Measurements from ENCODE around the gene STRN4.

The STRN4 gene

GRCh38 chr19:46727757-46728156, 18.5 kb downstream of the STRN4 start:
- H3K27ac ChIP-seq (ENCODE audit: low read length): no peak overlapping the region
- 0 out of 2 replicates have a peak, but pooled peaks cover 5% of the 10 kb centered on the region for H3K36me3 ChIP-seq (replicated peaks; ENCODE audit: insufficient read depth, low read length)
- 0 out of 2 replicates have a peak, but pooled peaks cover 15% of the 10 kb centered on the region for H4K20me1 ChIP-seq (ENCODE audit: insufficient read depth, low read length)
- H2AFZ ChIP-seq (ENCODE audit: low read length): no peak overlapping the region
- H3K27me3 ChIP-seq (replicated peaks; ENCODE audit: insufficient read depth, low read length): no peaks in the 10 kb centered on the region
- no peak for DNase-seq
- H3K4me2 ChIP-seq (ENCODE audit: low read depth, low read length): no peak overlapping the region
- H3K9me2 ChIP-seq (replicated peaks; ENCODE audit: insufficient read depth, low read length): no peaks in the 10 kb centered on the region
- peaks cover 61% of the 10 kb centered on the region for H3K79me2 ChIP-seq (ENCODE audit: low read length)
- no peaks in the 10 kb centered on the region for H3K9me3 ChIP-seq (replicated peaks; ENCODE audit: insufficient read depth, low read length)
- H3K4me1 ChIP-seq (ENCODE audit: low read length): no peaks in the 10 kb centered on the region
- H3K9ac ChIP-seq (ENCODE audit: low read length): no peak overlapping the region
- no peak for TF ChIP-seq EZH2phosphoT487 (IDR thresholded peaks at IDR 0.05; ENCODE audit: low read length)
- no peak for TF ChIP-seq CTCF (IDR thresholded peaks at IDR 0.05; ENCODE audit: low read length)
- TF ChIP-seq EZH2 (optimal IDR thresholded peaks at IDR 0.05; ENCODE audit: low read depth, low read length): no peak
- H3F3A ChIP-seq (ENCODE audit: insufficient read depth, low read length): peaks cover 8% of the 10 kb centered on the region; the same call in 1 of the 2 replicates
- H3K4me3 ChIP-seq (ENCODE audit: low read length): no peak overlapping the region

- Histone ChIP-seq H3K4me2 (ENCODE audit: low read depth, low read length) (no peak overlapping the region), H3K36me3 (replicated peaks; ENCODE audit: insufficient read depth, low read length) (0 out of 2 replicates have a peak, but pooled peaks cover 5% of the 10 kb centered on the region), H3K9me3 (replicated peaks; ENCODE audit: insufficient read depth, low read length) (no peaks in the 10 kb centered on the region), H3K4me1 (ENCODE audit: low read length) (no peaks in the 10 kb centered on the region), H2AFZ (ENCODE audit: low read length) (no peak overlapping the region), H3K9me2 (replicated peaks; ENCODE audit: insufficient read depth, low read length) (no peaks in the 10 kb centered on the region), H3K27me3 (replicated peaks; ENCODE audit: insufficient read depth, low read length) (no peaks in the 10 kb centered on the region), H3K27ac (ENCODE audit: low read length) (no peak overlapping the region), H3K4me3 (ENCODE audit: low read length) (no peak overlapping the region), H3K9ac (ENCODE audit: low read length) (no peak overlapping the region), H3F3A (ENCODE audit: insufficient read depth, low read length) (peaks cover 8% of the 10 kb centered on the region; the same call in 1 of the 2 replicates), H3K79me2 (ENCODE audit: low read length) (peaks cover 54% of the 10 kb centered on the region), H4K20me1 (ENCODE audit: insufficient read depth, low read length) (0 out of 2 replicates have a peak, but pooled peaks cover 15% of the 10 kb centered on the region)
- DNase-seq: no peak
- TF ChIP-seq EZH2 (optimal IDR thresholded peaks at IDR 0.05; ENCODE audit: low read depth, low read length) (no peak), CTCF (IDR thresholded peaks at IDR 0.05; ENCODE audit: low read length) (no peak), EZH2phosphoT487 (IDR thresholded peaks at IDR 0.05; ENCODE audit: low read length) (no peak)
Measured at GRCh38 chr19:46726971-46727501, 19.2 kb downstream of the STRN4 start.

- Histone ChIP-seq H3K4me3 (ENCODE audit: low read length) (no peak overlapping the region), H3K4me2 (ENCODE audit: low read depth, low read length) (no peak overlapping the region), H3K9me3 (replicated peaks; ENCODE audit: insufficient read depth, low read length) (no peaks in the 10 kb centered on the region), H3K79me2 (ENCODE audit: low read length) (peaks cover 49% of the 10 kb centered on the region), H4K20me1 (ENCODE audit: insufficient read depth, low read length) (0 out of 2 replicates have a peak, but pooled peaks cover 15% of the 10 kb centered on the region), H3K27me3 (replicated peaks; ENCODE audit: insufficient read depth, low read length) (no peaks in the 10 kb centered on the region), H3K36me3 (replicated peaks; ENCODE audit: insufficient read depth, low read length) (0 out of 2 replicates have a peak, but pooled peaks cover 5% of the 10 kb centered on the region), H3F3A (ENCODE audit: insufficient read depth, low read length) (peaks cover 8% of the 10 kb centered on the region; the same call in 1 of the 2 replicates), H2AFZ (ENCODE audit: low read length) (no peak overlapping the region), H3K27ac (ENCODE audit: low read length) (no peak overlapping the region), H3K9ac (ENCODE audit: low read length) (no peak overlapping the region), H3K4me1 (ENCODE audit: low read length) (no peaks in the 10 kb centered on the region), H3K9me2 (replicated peaks; ENCODE audit: insufficient read depth, low read length) (no peaks in the 10 kb centered on the region)
- TF ChIP-seq EZH2phosphoT487 (IDR thresholded peaks at IDR 0.05; ENCODE audit: low read length): no peak
- TF ChIP-seq CTCF (IDR thresholded peaks at IDR 0.05; ENCODE audit: low read length): no peak
- TF ChIP-seq EZH2 (optimal IDR thresholded peaks at IDR 0.05; ENCODE audit: low read depth, low read length): no peak
- no peak for DNase-seq
Measured at GRCh38 chr19:46726551-46726950, 19.7 kb downstream of the STRN4 start.

Measured in MM.1S (cell line).